ENCODE results near the gene CCL13. TPM values are rescaled to one million over a fixed set of nuclear protein-coding genes. Genes with fewer than 3 reads are reported as not detected.

CCL13 gene
- total and polyA plus RNA-seq, 10 of the 15 experiments (the other 5 are each of a cell fraction or from before 2014, with no cell fraction given), result not detected

DNA sequence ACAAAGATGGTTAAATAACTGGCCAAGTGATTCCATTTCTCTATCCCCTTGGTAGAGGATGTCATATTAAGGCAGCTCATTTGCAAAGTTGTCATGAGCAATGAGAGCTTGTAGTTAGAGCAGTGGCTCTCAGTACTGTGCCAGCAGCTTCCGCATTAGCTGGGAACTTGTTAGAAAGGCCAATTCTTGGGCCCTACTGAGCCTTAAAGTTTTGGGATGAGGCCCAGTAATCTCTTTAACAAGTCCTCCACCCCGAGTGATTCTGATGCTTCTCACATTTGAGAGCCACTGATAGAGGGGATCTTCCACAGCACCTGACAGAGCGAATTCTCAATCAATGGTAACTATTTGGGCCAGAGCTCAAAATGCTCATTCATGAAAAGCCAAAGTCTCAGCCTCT lies 26.9 kb downstream of the CCL13 start:
- POLR2A ChIA-PET, result interaction anchor here (1.6 kb wide), 1 partner anchor 12 kb away, joined by 5 read pairs; no protein-coding TSS in a partner anchor
- H3K79me2 ChIP-seq (ENCODE audit: control insufficient read depth, insufficient read depth, low read length), result no peaks in the 10 kb centered on the region

DNA sequence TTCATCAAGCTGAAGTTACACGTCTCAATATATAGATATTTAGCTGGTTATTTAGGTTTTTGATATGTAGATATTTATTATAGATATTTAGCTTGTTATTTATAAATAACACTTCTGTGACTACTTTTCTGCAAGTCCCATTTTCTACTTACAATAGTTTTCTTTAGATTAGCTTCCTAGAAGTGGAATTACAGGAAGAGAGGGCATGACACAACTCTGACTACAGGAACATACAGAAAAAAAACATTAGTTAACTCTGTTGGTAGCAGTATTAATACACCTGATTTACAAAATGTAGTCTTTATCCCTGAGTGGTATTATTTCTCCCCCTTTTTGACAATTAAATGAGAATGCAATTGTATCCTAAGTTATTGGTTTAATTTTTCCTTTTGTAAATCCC lies 28.0 kb downstream of the CCL13 start:
- H3K79me2 ChIP-seq (ENCODE audit: control insufficient read depth, insufficient read depth, low read length), result no peaks in the 10 kb centered on the region
- no TSS peak for BruUV-seq (replicated peaks)
- no peak overlapping the region for H3K27ac ChIP-seq (ENCODE audit: control insufficient read depth, insufficient read depth)
- no peak for DNase-seq (ENCODE audit: low read depth, low spot score)
- TF ChIP-seq PAX5 (IDR thresholded peaks at IDR 0.05; ENCODE audit: borderline replicate concordance, low read depth, low read length), result no peak
- TF ChIP-seq EED (IDR thresholded peaks at IDR 0.05; ENCODE audit: low read depth), result no peak
- TF ChIP-seq TARDBP (IDR thresholded peaks at IDR 0.05; ENCODE audit: borderline replicate concordance), result no peak
- no peak for TF ChIP-seq CEBPB (IDR thresholded peaks at IDR 0.05; ENCODE audit: borderline replicate concordance in 1 of 2, low read depth in 2 of 2, low read length in 2 of 2)
- TF ChIP-seq IKZF1 (conservative IDR thresholded peaks at IDR 0.05), result no peak
- WGBS (ENCODE audit: insufficient coverage, insufficient replicate concordance, low lambda C conversion rate, missing lambda C conversion rate), result 3% methylated on average over 1 of the region's 1 CpG
- H3K27me3 ChIP-seq (replicated peaks in 1 of 2; ENCODE audit: control insufficient read depth in 2 of 2, insufficient read depth in 2 of 2, low read length in 1 of 2), result no peaks in the 10 kb centered on the region
- FAIRE-seq, result no peak
- peaks cover 15% of the 10 kb centered on the region for H3K4me1 ChIP-seq (ENCODE audit: control insufficient read depth, insufficient read depth, low read length)
- H3K4me3 ChIP-seq, result no peak overlapping the region
- no peak overlapping the region for H3K4me2 ChIP-seq (ENCODE audit: control insufficient read depth, insufficient read depth)
- H2AFZ ChIP-seq (ENCODE audit: control insufficient read depth, low read depth, low read length), result no peak overlapping the region
- no peaks in the 10 kb centered on the region for H3K36me3 ChIP-seq (ENCODE audit: control insufficient read depth in 2 of 2, insufficient read depth in 2 of 2, low read length in 1 of 2)
- RAD21 ChIA-PET (ENCODE audit: unreplicated experiment), result interaction anchor here (0.6 to 1.2 kb wide), 2 partner anchors 15 to 21 kb away, joined by 3 to 4 read pairs; partner anchors contain the start of gene CCL1
- in situ Hi-C loops (cut with MboI), result no loop called here
- intact Hi-C loops (cut with micrococcal nuclease; ENCODE audit: unreplicated experiment), result no loop called here
- H3K9me3 ChIP-seq (replicated peaks; ENCODE audit: control insufficient read depth, insufficient read depth, low read length), result no peaks in the 10 kb centered on the region; the same call in 2 of the 3 replicates
- H4K20me1 ChIP-seq (ENCODE audit: control insufficient read depth, insufficient read depth), result no peaks in the 10 kb centered on the region; the same call in 1 of the 2 replicates
- H3K9ac ChIP-seq (ENCODE audit: control insufficient read depth, insufficient read depth, low read length), result no peak overlapping the region
- CTCF ChIA-PET, result interaction anchor here (1.2 to 3.5 kb wide), 8 partner anchors 9 to 213 kb away, joined by 4 to 40 read pairs (median 6); partner anchors contain the start of gene CCL1
- SMC1A ChIA-PET (ENCODE audit: uncharacterized antibody, unreplicated experiment), result interaction anchor here (0.7 to 3.6 kb wide), 4 partner anchors 12 to 23 kb away, joined by 3 to 20 read pairs (median 13); no protein-coding TSS in a partner anchor
- POLR2A ChIA-PET, result interaction anchor here (1.6 kb wide), 1 partner anchor 13 kb away, joined by 5 read pairs; no protein-coding TSS in a partner anchor
- no peak for ATAC-seq

More for the DNA sequence above, 26.9 kb downstream of the CCL13 start:
- Histone ChIP-seq H3K9ac (ENCODE audit: control insufficient read depth, insufficient read depth, low read length) (no peak overlapping the region), H3K4me1 (ENCODE audit: control insufficient read depth, insufficient read depth, low read length) (peaks cover 19% of the 10 kb centered on the region), H2AFZ (ENCODE audit: control insufficient read depth, low read depth, low read length) (no peak overlapping the region), H3K4me3 (no peak overlapping the region), H3K36me3 (ENCODE audit: control insufficient read depth in 2 of 2, insufficient read depth in 2 of 2, low read length in 1 of 2) (no peaks in the 10 kb centered on the region), H3K27ac (ENCODE audit: control insufficient read depth, insufficient read depth) (no peak overlapping the region), H3K27me3 (replicated peaks in 1 of 2; ENCODE audit: control insufficient read depth in 2 of 2, insufficient read depth in 2 of 2, low read length in 1 of 2) (no peaks in the 10 kb centered on the region), H3K9me3 (replicated peaks; ENCODE audit: control insufficient read depth, insufficient read depth, low read length) (no peaks in the 10 kb centered on the region; the same call in 1 of the 3 replicates), H3K4me2 (ENCODE audit: control insufficient read depth, insufficient read depth) (no peak overlapping the region), H4K20me1 (ENCODE audit: control insufficient read depth, insufficient read depth) (no peaks in the 10 kb centered on the region; the same call in 1 of the 2 replicates)
- FAIRE-seq (no peak), ATAC-seq (no peak; the same call in 2 of the 3 replicates), DNase-seq (ENCODE audit: low read depth, low spot score) (no peak)
- RAD21 ChIA-PET (ENCODE audit: unreplicated experiment), result interaction anchor here (1.0 to 1.3 kb wide), 5 partner anchors 8 to 22 kb away, joined by 3 to 7 read pairs (median 4); no protein-coding TSS in a partner anchor
- no TSS peak for BruUV-seq (replicated peaks)
- SMC1A ChIA-PET (ENCODE audit: uncharacterized antibody, unreplicated experiment), result interaction anchor here (0.6 to 3.6 kb wide), 9 partner anchors 9 to 187 kb away, joined by 3 to 20 read pairs (median 4); no protein-coding TSS in a partner anchor
- 62% methylated on average over 3 of the region's 3 CpGs for WGBS (ENCODE audit: insufficient coverage, insufficient replicate concordance, low lambda C conversion rate, missing lambda C conversion rate)
- TF ChIP-seq, protein P1, sequence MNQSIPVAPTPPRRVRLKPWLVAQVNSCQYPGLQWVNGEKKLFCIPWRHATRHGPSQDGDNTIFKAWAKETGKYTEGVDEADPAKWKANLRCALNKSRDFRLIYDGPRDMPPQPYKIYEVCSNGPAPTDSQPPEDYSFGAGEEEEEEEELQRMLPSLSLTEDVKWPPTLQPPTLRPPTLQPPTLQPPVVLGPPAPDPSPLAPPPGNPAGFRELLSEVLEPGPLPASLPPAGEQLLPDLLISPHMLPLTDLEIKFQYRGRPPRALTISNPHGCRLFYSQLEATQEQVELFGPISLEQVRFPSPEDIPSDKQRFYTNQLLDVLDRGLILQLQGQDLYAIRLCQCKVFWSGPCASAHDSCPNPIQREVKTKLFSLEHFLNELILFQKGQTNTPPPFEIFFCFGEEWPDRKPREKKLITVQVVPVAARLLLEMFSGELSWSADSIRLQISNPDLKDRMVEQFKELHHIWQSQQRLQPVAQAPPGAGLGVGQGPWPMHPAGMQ (IDR thresholded peaks at IDR 0.05; ENCODE audit: borderline replicate concordance), result no peak
- intact Hi-C loops (cut with micrococcal nuclease; ENCODE audit: unreplicated experiment), result no loop called here
- in situ Hi-C loops (cut with MboI), result no loop called here
- CTCF ChIA-PET, result interaction anchor here (0.6 to 3.5 kb wide), 12 partner anchors 9 to 184 kb away, joined by 3 to 40 read pairs (median 5); partner anchors contain the start of gene CCL1

All from GM12878 (cell line).